Kidney (tissue), 14 donors: ENCODE measurements around the gene MCTP2. TPM values are rescaled to one million over a fixed set of nuclear protein-coding genes. Genes with fewer than 3 reads are reported as not detected.

Experiments
- DNase-seq, 5 donors: peaks; one replicate each; pipeline ENCODE4 v3.0.0-alpha.2; 2013 to 2020
- FAIRE-seq: peaks from 2 replicates; lab custom pipeline; 2012; peaks lifted over from hg19 to GRCh38; lab: Jason Lieb, UNC
- H3K27ac ChIP-seq, 2 donors: one replicate each; pipeline ENCODE4 v1.7.0; 2013; ENCODE audit warnings: low read depth in 2 of 2, low read length in 2 of 2, inconsistent platforms in 1 of 2
- H3K27me3 ChIP-seq: one replicate; pipeline ENCODE4 v1.7.1; 2013; ENCODE audit warnings: low read length, inconsistent platforms; ENCODE audit not compliant: control insufficient read depth, insufficient read depth
- H3K36me3 ChIP-seq, 3 donors: one replicate each; pipeline versions ENCODE4 v1.7.0 to v1.7.1; 2013; ENCODE audit warnings: low read length in 3 of 3, control low read depth in 1 of 3, inconsistent platforms in 1 of 3; ENCODE audit not compliant: insufficient read depth in 3 of 3, control insufficient read depth in 2 of 3
- H3K4me1 ChIP-seq, 3 donors: one replicate each; pipeline versions ENCODE4 v1.7.0 to v1.7.1; 2013; ENCODE audit warnings: low read length in 3 of 3, inconsistent platforms in 1 of 3, low read depth in 1 of 3; ENCODE audit not compliant: control insufficient read depth in 2 of 3, insufficient read depth in 2 of 3
- H3K4me3 ChIP-seq, 3 donors: one replicate each; pipeline versions ENCODE4 v1.7.0 to v1.8.1; 2013; ENCODE audit warnings: low read length in 3 of 3, control low read depth in 1 of 3, inconsistent platforms in 1 of 3
- H3K9ac ChIP-seq, 3 donors: one replicate each; pipeline versions ENCODE4 v1.7.0 to v1.7.1; 2013; ENCODE audit warnings: low read length in 3 of 3, control low read depth in 1 of 3, inconsistent platforms in 1 of 3
- H3K9me3 ChIP-seq, 3 donors: one replicate each; pipeline versions ENCODE4 v1.7.0 to v1.7.1; 2013; ENCODE audit warnings: low read length in 3 of 3, control low read depth in 1 of 3, inconsistent platforms in 1 of 3; ENCODE audit not compliant: control insufficient read depth in 2 of 3, insufficient read depth in 1 of 3
- intact Hi-C: fragments of 100-400 bp; cut with DNase I; formaldehyde crosslinking; loops from one replicate; pipeline ENCODE4 v1.11.1; 2022
- polyA plus RNA-seq: library from polyadenylated mRNA; stranded (reverse); fragments of 350-450 nt; fragmentation: Illumina TruSeq; extraction: RNeasy Lipid Tissue Mini Kit (QIAGEN cat#74804); gene quantifications from one replicate; pipeline ENCODE4 v1.2.3, GENCODE V29; 2014; ENCODE audit warnings: low read depth, low replicate concordance; ENCODE audit not compliant: insufficient read depth
- total RNA-seq: library from RNA; stranded (reverse); fragmentation: NEBNext Ultra II Directional; extraction: Animal tissue kit (Norgen Biotek cat#: 25700); gene quantifications from one replicate; pipeline ENCODE4 v1.2.1, GENCODE V29; 2021
- TF ChIP-seq, protein P1 (sequence below): IDR thresholded peaks from 3 replicates; pipeline ENCODE4 v1.5.1; 2012; ENCODE audit warnings: mild to moderate bottlenecking, moderate library complexity, borderline replicate concordance; ENCODE audit not compliant: insufficient read depth; ENCODE audit errors: extremely low read depth
- donor health status: control.
- donor health status: control.
- donor health status: control.
- donor health status: control.
- donor health status: control.
- donor health status: DM: yes; HTN: yes; CAD: no.
- donor health status: Normal renal cell carcinoma (clear cell type).

Gene MCTP2
- total and polyA plus RNA-seq, 2 donors from 2014 or later: 1.2 to 21.1 TPM

DNA sequence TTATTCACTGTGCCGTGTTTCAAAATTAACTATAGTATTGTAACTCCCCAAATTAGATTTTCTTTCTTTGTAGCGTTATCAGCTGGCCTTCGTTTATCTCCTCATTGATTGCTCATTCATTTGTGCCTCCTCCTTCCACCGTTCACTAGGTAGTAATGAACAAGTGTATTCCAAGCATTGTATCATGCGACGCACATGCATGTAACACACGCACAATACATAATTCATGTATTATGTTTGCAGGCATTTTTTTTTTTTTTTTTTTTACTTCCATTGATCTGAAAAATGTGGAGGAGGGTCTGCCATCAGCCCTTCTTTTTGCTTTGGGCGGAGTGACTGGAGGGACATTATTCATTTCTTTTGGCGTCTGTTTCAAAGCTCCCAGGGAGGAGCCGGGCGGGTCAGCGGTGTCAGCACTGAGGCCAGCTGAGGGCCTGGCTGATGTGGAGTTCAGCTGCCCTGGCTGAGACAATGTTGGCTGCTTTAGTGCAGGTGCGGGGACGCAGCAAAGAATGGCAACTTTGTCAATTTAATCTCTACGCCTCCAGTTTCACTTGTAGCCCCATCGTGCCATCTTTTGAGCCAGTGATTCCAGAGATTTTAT is 107.0 kb downstream of the MCTP2 start:
- no peak for FAIRE-seq
- DNase-seq: no peak
- intact Hi-C loops: no loop called here
- no peak overlapping the region for H3K27ac ChIP-seq
- H3K36me3 ChIP-seq: no peaks in the 10 kb centered on the region
- H3K4me3 ChIP-seq: no peak overlapping the region
- H3K9me3 ChIP-seq: no peaks in the 10 kb centered on the region
- no peaks in the 10 kb centered on the region for H3K4me1 ChIP-seq
- no peak overlapping the region for H3K9ac ChIP-seq
- TF ChIP-seq, protein P1, sequence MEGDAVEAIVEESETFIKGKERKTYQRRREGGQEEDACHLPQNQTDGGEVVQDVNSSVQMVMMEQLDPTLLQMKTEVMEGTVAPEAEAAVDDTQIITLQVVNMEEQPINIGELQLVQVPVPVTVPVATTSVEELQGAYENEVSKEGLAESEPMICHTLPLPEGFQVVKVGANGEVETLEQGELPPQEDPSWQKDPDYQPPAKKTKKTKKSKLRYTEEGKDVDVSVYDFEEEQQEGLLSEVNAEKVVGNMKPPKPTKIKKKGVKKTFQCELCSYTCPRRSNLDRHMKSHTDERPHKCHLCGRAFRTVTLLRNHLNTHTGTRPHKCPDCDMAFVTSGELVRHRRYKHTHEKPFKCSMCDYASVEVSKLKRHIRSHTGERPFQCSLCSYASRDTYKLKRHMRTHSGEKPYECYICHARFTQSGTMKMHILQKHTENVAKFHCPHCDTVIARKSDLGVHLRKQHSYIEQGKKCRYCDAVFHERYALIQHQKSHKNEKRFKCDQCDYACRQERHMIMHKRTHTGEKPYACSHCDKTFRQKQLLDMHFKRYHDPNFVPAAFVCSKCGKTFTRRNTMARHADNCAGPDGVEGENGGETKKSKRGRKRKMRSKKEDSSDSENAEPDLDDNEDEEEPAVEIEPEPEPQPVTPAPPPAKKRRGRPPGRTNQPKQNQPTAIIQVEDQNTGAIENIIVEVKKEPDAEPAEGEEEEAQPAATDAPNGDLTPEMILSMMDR: no peak
- H3K27me3 ChIP-seq: no peaks in the 10 kb centered on the region

DNA sequence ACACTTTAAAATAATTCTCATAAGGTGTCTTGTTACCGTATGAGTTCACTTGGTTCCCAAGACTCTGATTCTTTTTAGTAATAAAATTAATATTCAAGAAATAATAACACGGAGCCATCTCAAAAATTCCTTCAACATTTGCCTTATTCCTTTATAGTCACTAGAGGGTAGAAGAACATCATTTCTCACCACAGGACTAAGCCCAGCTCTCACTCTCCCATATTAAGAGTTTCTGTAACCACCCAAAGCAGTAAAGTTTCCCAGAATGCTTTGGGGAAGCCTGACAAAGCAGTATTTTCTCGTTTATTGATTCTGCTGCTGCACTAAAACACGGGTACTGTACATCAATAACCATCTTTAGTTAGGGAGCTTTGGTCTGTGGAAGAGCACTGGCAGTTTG is 114.9 kb downstream of the MCTP2 start:
- Histone ChIP-seq H3K9me3 (no peaks in the 10 kb centered on the region), H3K36me3 (no peaks in the 10 kb centered on the region), H3K9ac (no peak overlapping the region), H3K27me3 (no peaks in the 10 kb centered on the region), H3K27ac (no peak overlapping the region), H3K4me3 (no peak overlapping the region), H3K4me1 (no peaks in the 10 kb centered on the region)
- intact Hi-C loops: no loop called here
- DNase-seq: peak in 1 of 5 donors; percentile 67
- no peak for FAIRE-seq
- TF ChIP-seq, protein P1: no peak

DNA sequence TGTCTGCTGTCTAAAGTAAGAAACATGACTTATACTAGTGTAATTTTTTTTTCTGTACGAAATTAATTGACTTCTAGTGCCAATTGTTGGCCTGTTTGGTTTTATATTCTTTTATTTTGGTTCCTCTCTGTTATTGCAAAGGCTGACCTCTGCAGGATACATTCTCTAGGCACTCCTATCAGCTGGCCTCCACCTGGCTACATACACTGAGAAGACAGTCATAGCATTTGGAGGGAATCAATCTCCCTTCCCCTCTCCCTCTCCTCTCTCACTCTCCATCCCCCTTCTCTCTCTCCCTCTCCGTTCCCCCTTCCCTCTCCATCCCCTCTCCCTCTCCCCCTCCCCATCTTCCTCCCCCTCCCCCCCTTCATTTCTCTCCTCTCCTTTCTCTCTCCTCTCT is 116.7 kb downstream of the MCTP2 start:
- DNase-seq: no peak
- H3K9ac ChIP-seq: no peak overlapping the region
- no peaks in the 10 kb centered on the region for H3K9me3 ChIP-seq
- FAIRE-seq: no peak
- peaks cover 0 to 2% (median 0%) of the 10 kb centered on the region in 3 donors for H3K4me1 ChIP-seq
- H3K4me3 ChIP-seq: no peak overlapping the region
- H3K27me3 ChIP-seq: no peaks in the 10 kb centered on the region
- intact Hi-C loops: no loop called here
- TF ChIP-seq, protein P1: no peak
- no peak overlapping the region for H3K27ac ChIP-seq
- no peaks in the 10 kb centered on the region for H3K36me3 ChIP-seq
